Right renal cortex interstitium (tissue), 3 donors: ENCODE measurements around the gene SPATS2L. TPM values are rescaled to one million over a fixed set of nuclear protein-coding genes. Genes with fewer than 3 reads are reported as not detected.
A peak's percentile ranks its signal among the peaks of the same experiment; 100 is the strongest.

ENCODE experiments used
- DNase-seq, 3 donors: peaks; one replicate each; pipeline ENCODE4 v3.0.0-alpha.2; 2013; ENCODE audit warnings: low read depth in 3 of 3, low spot score in 2 of 3
- polyA plus RNA-seq, 3 donors: library from polyadenylated mRNA; unstranded; fragments of 120-200 nt; gene quantifications; one replicate each; pipeline ENCODE4 v1.2.1, GENCODE V29; 2013; ENCODE audit not compliant: insufficient read length in 3 of 3

SPATS2L gene
- polyA plus RNA-seq, 3 donors, result 128 to 148 (median 143) TPM

DNA sequence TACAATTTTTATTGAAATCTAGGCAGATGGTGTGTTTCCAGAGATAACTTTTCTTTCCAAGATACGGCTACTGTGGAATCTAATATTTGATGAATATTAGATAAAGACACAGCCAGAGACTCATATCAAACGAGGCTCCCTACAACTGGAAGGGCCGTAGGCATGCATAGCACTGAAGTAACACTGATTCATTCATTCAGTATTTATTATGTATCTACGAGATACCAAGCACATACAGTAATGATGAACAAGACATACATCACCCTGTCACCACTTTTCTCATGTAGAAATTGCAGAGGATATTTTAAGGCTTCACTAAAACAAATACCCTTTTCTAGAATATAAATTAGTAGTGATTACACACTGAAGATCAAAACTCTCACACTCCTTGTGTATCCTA is 128.9 kb downstream of the SPATS2L start:
- DNase-seq, result no peak

- no peak for DNase-seq
Observed at GRCh38 chr2:200438251-200438650, 131.8 kb downstream of the SPATS2L start.

GRCh38 chr2:200438846-200439245 is 132.4 kb downstream of the SPATS2L start:
- DNase-seq, result no peak

- DNase-seq, result no peak
Observed at GRCh38 chr2:200439981-200440380, 133.5 kb downstream of the SPATS2L start.

DNA sequence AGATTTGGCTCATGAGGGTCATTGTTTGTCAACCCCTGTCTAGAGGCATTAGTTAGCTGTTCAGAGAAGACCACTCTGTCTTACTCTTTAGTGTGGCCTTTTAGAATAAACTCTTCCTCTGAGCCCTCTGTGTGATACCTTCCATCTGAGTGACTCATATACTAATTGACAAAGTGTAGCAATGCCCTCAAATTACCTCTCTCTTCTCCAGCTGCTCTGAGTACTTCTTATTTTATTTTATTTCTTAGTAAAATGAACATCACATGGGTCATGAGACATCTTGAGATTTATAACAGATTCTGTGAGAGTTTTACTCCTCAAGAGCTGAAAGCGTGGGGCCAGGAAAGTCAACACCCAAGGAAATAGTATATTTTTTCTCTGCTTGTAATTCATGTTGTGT is 136.0 kb downstream of the SPATS2L start:
- no peak for DNase-seq

DNA sequence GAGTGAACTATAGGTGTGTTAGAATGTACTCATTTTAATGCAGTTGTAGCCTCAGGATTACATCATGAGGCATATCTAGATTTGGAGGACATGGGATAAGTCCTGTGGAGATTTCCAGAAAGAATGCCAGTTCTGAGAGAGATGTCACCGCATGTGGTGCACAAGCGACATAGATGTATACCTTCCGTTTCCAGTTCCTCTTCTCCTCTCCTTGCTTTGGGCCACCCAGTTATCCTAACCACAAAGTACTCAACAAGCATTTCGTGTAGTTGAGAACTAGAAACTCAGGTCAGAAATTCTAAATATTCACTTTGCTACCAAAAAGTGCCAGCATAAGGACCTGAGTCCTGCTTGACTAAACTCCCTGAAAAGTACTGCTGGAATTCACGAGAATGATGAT is 136.9 kb downstream of the SPATS2L start:
- DNase-seq, result no peak

DNA sequence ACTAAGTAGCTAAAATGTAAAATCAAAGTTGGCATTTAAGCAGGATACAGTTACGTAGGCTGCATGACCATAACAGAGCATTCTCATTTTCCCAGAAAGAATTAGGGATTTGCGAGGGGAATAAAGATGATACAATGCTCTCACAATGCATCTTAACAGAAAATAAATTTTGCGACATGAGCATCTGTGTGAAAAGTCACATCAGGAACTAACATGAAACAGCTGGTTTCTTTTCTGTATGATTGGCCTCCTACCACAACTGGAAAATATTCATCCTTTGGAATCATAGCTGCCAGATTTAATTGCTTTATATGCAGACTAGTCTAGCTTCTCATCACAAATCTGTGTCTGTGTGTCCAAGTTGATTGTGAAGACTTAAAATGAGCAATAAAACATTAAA is 137.4 kb downstream of the SPATS2L start:
- peak in 1 of 3 donors; percentile 19 for DNase-seq

DNA sequence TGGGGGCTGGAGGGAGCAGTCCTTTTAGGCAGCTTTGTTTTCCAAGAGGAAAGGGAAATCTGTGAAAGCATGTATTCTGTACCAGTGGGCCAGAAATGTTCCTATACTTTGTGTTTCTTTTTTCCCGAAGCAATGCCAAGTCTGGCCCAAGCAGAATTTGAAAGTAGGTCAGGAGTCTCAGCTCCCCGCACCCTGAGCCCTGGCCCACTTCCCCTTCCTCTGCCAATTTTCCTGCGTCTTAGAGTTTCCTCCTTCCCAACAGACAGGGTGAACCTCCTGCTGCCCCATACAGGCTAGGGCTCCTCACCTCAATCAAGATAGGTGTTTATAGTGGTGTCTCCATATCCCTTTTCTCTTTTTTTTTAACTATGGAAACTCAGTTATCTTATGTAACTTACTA is 138.0 kb downstream of the SPATS2L start:
- no peak for DNase-seq

- DNase-seq, result no peak
Observed at GRCh38 chr2:200445284-200445683, 138.8 kb downstream of the SPATS2L start.

DNA sequence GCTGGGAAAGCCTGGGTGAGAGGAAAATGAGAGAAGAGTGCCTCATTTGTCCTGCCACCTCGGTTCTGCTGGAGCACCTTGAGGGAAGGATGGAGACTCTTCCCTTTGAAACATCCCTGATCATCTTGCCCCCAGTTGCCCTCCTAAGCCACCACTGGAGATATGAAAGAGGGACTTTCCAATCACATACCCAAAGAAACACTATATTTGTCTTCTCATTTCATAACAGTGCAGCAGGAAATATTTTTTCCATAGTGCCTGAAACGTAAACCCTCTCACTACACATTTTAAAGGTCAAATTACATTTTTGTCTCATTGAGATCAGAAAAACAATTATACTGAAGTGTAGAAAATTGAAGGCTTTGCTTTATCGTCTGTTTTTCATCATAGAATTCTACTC is 140.1 kb downstream of the SPATS2L start:
- DNase-seq, result no peak

DNA sequence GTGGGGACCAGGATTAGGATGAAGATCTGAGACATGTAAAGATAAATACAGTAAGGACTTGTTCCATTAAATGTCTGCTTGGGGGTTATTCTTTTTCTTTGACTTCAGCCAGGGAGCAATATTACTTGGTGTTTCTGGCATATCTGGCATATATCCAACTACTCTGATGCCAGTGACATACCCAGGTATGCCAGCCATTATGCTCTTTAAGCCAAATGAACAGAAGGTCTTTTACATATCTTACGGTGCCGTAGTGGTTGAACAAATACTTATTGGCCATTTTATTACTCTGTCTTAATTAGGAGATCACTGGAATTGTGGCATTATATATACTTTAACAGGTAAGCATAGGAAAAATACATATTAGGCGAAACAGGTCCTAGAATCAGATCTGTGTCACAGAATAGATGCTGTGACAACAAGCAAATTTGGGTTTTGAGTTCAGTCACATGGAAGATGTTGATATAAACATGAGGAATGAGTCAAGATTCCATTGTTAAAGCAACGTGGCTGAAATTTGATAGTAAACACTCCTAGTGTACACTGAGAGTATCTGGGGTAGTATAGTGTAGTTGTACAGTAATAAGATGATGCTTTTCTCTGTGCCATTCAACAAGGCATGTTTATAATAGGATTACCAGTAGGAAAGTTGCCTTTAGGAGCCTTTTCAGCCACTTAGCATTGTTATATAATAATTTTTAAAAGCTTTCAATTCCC is 140.8 kb downstream of the SPATS2L start:
- DNase-seq, result no peak

- DNase-seq, result no peak
Observed at GRCh38 chr2:200448455-200448854, 142.0 kb downstream of the SPATS2L start.

DNA sequence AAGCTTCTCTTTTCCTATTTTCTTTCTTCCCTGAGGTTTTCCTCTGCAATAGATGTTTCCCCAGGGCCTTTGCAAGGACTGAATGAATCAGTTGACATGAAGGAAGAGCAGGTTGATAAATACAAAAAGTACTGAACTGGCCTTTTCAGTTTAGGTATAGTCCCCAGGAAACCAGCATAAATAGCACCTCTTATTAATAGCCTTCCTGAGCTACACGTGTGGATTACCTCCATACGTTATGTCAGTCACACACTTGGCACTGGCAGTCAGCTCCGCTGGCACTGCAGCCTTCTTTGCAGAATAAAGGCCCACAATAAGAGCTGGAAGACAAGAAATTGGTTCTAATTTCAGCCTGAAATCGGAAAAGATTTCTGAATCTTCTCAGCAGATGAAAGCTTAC is 142.7 kb downstream of the SPATS2L start:
- DNase-seq, result no peak

DNA sequence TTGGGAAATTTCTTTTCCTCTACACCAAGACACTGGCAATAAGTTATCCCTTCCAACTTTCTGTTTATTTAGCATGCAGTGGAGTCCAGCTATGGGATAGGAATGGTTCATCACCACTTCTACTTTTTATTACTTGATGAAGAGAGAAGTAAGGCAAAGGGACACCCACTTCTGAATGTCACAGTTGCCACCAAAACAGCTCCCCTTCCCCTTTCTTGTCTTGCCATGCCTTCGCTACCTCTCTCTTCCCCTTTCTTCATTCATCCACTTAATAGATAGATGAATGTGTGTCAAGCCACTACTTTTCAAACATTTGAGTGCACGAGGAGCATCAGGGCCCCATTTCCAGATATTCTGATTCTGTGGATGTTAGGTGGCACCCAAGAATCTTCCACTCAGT is 143.8 kb downstream of the SPATS2L start:
- DNase-seq, result no peak

- no peak for DNase-seq
Observed at GRCh38 chr2:200451511-200451910, 145.0 kb downstream of the SPATS2L start.

DNA sequence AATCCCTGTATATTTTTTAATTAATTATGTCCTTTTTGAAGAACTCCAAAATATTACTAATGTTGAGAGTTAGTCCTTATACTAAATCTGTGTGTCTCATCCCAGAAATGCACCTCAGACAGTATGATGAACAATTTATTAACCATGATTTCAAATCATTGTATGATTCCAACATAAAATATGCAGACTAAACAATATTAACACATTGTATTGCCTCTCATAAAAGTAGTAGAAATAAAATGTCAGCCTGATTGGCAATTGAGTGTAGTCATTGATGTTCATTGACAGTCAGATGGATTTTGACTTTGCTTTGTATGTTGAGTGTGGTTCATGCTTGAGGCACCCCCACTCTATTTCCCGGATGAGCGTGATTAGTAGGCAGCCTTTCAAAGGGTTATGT is 145.9 kb downstream of the SPATS2L start:
- no peak for DNase-seq

DNA sequence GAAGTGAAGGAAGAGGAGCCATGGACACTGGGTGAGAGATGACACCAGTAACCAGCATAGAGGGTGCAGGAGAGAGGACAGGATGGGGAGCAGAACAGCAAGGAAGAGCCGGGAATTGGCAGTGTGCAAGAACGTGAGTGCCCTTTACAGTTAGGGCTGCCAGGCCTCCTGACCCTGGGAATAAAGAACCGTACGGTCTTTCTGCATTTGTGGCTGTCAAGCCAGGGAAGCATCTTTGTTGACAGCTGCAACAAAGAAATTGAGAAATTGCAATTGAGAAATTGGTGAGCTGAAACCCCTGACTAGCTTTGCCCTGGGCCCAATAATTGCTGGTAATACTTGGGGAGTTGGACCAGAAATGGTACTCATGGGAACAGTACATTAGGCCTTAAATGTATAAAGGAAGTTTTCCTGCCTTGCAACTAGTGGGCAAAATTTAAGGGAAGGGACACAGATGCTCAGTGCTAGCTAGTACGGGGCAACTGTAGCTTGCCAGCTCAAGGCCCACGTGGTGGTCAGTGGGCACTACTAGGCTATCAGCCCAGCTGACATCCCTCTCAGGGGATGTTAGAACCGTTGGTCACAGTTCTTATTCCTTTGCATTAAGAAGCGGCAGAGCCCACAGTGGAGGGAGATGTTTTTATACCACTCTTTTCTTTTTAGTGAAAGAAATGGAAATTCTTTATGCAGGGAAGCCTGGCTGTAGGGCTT is 146.8 kb downstream of the SPATS2L start:
- no peak for DNase-seq

DNA sequence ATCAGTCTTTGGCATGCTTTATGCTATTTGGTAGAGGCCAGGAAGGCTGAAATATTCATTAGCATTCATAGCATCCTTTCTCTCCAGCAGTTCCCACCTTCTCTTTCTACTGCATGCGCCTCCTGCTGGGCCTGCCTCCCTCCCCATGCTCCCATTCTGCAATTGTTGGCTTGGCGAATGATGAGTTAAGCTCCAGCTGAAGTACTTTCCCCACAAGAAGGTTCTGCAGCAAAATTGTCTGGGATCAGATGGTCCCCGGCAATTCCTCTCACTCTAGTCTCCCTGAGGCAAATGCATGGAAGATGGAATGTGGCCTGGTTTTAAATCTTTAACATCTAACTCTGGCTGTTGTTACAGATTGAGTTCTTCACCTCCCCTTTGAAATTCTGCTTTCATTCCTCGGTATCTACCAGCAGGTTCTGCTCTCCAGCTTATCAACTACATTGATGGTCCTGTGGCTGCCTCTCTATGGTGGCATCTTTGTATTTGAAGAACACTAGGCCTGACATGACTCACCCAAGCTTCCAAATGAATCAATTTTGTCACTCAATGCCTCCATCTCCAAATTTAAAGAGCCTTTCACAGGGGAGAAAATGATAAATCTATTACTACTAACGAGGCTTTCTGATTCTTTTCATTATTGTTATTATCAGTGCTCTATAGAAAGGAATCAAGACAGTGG is 147.5 kb downstream of the SPATS2L start:
- DNase-seq, result no peak

GRCh38 chr2:200454927-200455801 is 148.7 kb downstream of the SPATS2L start:
- no peak for DNase-seq

DNA sequence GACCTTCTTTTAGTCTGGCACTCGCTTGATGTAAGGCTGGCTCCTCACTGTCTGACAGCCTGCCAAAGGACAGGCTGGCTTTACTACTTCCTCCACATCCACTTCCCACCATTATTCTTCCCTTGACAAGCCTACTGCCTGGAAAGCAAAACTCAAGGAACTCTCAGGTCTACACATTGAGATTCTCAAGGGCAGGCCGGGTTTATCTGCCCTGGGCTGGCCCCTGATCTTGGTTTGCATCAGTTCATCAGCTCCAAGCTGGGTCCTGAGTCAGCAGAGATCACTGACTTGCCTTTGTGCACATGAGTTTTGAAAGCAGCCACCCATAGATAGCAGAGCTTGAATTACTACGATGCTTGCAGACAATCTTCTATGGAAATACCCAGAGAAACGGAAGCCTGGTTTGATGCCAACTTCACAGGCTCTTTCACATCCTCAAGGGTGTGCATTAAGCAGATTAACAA is 149.5 kb downstream of the SPATS2L start:
- DNase-seq, result no peak

GRCh38 chr2:200456567-200456966 is 150.1 kb downstream of the SPATS2L start:
- no peak for DNase-seq
